Measurements from ENCODE around the gene TCF7L1.
"Not testable (repeated sequence)": the region's sequence is repeated elsewhere in the genome, so short reads cannot be mapped to it uniquely, and the experiment has no call there.

Gene TCF7L1

DNA sequence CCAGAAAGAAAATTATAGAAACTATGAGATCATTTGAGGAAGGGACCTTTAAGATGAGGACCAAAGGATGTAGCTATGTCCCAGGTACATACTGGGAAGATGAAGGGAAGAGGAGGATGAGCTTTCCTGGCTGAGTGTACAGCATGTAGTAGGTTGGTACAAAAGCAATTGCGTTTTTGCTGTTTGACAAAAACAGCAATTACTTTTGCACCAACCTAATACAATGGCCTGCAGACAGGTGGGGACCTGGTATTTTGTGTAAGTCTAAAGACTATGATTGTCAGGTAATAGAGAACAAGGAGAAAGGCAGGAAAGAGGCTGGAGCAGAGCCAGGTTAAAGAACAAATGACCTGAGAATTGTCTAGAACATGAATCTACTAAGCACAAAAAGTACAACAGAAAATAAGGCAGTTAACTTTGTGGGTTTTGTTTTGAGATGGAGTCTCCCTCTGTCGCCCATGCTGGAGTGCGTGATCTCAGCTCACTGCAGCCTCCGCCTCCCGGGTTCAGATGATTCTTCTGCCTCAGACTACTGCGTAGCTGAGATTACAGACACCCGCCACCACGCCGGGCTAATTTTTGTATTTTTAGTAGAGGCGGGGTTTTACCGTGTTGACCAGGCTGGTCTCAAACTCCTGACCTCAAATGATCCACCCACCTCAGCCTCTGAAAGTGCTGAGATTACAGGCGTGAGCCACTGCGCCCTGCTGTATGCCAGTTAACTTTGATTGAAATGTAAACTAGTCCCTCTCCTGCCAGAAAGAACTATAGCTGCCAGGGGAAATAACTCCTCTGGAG, 197.8 kb downstream of the TCF7L1 start:
- no peak overlapping the region for H3K4me3 ChIP-seq (ENCODE audit: low read depth, low read length)
- no peak for TF ChIP-seq CTCF (IDR thresholded peaks at IDR 0.05; ENCODE audit: low read depth, low read length)

DNA sequence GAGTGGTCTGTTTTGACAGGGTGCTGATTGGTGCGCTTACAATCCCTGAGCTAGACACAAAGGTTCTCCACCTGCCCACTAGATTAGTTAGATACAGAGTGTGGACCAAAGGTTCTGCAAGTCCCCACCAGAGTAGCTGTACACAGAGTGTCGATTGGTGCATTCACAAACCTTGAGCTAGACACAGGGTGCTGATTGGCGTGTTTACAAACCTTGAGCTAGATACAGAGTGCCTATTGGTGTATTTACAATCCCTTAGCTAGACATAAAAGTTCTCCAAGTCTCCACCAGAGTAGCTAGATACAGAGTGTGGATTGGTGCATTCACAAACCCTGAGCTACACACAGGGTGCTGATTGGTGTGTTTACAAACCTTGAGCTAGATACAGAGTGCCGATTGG, 200.7 kb downstream of the TCF7L1 start:
- not testable (repeated sequence) for H3K4me3 ChIP-seq (ENCODE audit: low read depth, low read length)

GRCh38 chr2:85334928-85335327, 201.7 kb downstream of the TCF7L1 start:
- TF ChIP-seq CTCF (IDR thresholded peaks at IDR 0.05; ENCODE audit: low read depth, low read length): no peak
- H3K4me3 ChIP-seq (ENCODE audit: low read depth, low read length): no peak overlapping the region

GRCh38 chr2:85340034-85340892, 207.1 kb downstream of the TCF7L1 start:
- H3K4me3 ChIP-seq (ENCODE audit: low read depth, low read length): no peak overlapping the region
- no peak for TF ChIP-seq CTCF (IDR thresholded peaks at IDR 0.05; ENCODE audit: low read depth, low read length)

DNA sequence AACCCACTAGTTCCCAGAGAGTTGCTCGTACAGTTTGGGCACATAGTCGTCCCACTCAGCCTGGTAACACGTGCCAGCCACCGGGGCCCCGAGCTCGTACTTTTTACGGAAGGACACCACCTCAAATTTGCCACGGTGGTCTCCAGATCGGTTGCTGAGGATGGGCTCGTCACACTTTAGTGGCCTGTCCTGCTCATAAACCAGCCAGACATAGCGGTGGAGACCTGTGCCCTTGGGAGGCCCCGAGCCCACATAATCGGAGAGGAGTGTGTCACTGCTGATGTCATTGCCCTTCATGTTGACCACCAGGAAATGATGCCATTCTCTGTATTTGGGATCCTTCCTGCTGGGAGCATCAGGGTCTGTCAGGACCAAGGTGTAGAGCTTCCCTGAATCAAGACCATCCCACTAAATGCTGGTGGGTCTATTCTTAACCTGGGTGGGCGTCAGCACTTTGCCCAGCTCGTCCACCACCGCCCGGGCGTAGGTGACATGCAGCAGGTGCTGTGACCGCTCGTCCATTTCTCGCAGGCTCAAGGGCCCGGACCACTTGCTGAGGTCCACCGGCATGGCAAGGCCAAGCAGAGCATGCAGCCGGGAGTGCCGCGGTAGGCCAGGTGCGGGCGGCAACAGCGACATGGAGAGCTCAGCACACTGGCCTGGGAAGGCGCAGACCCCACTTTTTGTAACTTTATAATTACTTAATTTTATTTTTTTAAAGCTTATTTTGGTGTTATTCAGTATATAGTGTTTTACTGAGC, 208.3 kb downstream of the TCF7L1 start:
- no peak for TF ChIP-seq CTCF (IDR thresholded peaks at IDR 0.05; ENCODE audit: low read depth, low read length)
- H3K4me3 ChIP-seq (ENCODE audit: low read depth, low read length): no peak overlapping the region

GRCh38 chr2:85342156-85342555, 209.0 kb downstream of the TCF7L1 start:
- TF ChIP-seq CTCF (IDR thresholded peaks at IDR 0.05; ENCODE audit: low read depth, low read length): no peak
- H3K4me3 ChIP-seq (ENCODE audit: low read depth, low read length): no peak overlapping the region

GRCh38 chr2:85343207-85343895, 210.2 kb downstream of the TCF7L1 start:
- not testable (repeated sequence) for H3K4me3 ChIP-seq (ENCODE audit: low read depth, low read length)
